Activated T-cell treated with anti-CD3 and anti-CD28 coated beads, Interleukin-2, amount 50 U/mL, for 24 hours (primary cell): ENCODE measurements around the gene ZNF165.
A peak's percentile ranks its signal among the peaks of the same experiment; 100 is the strongest.

Source experiments
- DNase-seq: peaks from one replicate; pipeline ENCODE4 v3.0.0-alpha.2; 2020
- H3K27ac Mint-ChIP-seq: 2 replicates; pipeline ENCODE4 v1.8.0; 2020; ENCODE audit warnings: mild to moderate bottlenecking, mixed read lengths
- H3K27me3 Mint-ChIP-seq: 2 replicates; pipeline ENCODE4 v1.8.0; 2020; ENCODE audit warnings: mixed read lengths
- H3K36me3 Mint-ChIP-seq: 2 replicates; pipeline ENCODE4 v1.8.0; 2020; ENCODE audit warnings: low read depth, mixed read lengths
- H3K4me1 Mint-ChIP-seq: 2 replicates; pipeline ENCODE4 v1.8.0; 2020; ENCODE audit warnings: low read depth, mixed read lengths
- H3K4me3 Mint-ChIP-seq: 2 replicates; pipeline ENCODE4 v1.8.0; 2020; ENCODE audit warnings: mild to moderate bottlenecking, moderate library complexity, mixed read lengths
- H3K9me3 Mint-ChIP-seq: 2 replicates; pipeline ENCODE4 v1.8.0; 2020; ENCODE audit warnings: mixed read lengths

ZNF165 gene

DNA sequence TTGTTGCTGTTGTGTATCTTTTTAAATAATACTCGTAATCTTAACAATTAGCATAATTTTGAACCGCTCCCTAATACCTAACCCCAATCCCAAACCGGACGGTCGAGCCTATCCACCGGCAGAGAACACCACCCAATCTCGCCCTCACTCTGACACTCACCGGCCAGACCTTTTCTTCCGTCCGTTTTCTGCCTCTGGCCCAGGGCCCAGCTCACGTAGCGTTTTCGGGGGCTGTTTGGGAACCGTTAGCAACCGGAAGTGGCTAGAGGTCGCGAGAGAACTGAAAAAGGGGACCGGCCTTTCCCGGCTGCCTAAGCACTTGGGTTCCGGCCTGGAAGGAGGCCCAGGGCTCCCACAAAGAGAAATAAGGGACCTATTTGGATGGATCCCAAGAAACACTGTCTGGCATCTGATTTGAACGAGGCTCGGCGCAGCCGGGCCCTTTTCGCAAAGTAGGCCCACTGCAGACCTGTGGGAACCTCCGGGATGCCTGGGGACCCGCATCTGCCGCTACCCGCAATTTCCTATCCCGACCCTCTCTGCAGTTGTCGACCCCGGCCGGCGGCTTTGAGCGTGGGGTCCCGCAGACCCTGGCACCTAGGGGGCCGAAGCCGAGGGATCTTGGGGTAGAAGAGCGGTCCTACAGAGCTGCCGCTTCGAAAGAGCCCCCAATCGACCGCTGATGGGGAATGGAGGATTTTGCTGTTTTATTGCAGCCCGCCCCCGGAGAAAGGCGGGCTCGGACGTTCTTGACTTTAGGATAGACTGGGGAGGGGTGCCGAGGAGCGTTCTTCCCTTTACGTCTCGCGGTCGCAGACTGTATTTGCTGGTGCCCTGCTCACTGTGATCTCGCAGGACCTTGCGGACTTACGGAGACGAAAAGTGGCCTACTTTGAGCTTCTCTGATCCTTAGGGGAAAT lies 56.5 kb downstream of the ZNF165 start:
- Mint-ChIP-seq H3K27ac (peak overlapping the region; percentile 96), H3K9me3 (no peaks in the 10 kb centered on the region), H3K4me3 (peak overlapping the region; percentile 91), H3K4me1 (peaks cover 73% of the 10 kb centered on the region), H3K27me3 (no peaks in the 10 kb centered on the region), H3K36me3 (peaks cover 51% of the 10 kb centered on the region)
- peak; percentile 86 for DNase-seq

DNA sequence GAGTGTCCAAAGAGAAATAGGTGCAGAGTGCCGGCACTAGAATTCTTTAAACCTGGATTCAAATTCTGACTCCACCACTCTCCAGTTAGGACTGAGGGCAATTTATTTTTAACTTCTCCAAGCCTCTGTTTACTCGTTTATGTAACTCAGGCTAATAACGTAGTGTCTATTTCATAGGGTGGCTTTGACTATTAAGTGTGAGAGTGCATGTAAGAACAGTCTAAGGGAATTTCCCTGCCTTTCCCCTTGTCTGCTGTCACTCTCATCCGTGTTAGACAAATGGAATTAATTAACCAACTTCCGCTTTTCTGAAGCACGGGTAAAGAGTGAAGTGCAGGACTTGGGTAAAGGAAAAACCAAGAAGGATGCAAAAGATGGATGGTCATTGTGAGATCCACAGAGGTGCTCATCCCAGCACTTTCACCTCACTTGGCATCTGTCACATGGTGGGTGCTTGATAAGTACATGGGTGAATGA lies 57.2 kb downstream of the ZNF165 start:
- H3K9me3 Mint-ChIP-seq, result no peaks in the 10 kb centered on the region
- peak overlapping the region; percentile 96 for H3K27ac Mint-ChIP-seq
- H3K4me1 Mint-ChIP-seq, result peaks cover 70% of the 10 kb centered on the region
- peaks cover 53% of the 10 kb centered on the region for H3K36me3 Mint-ChIP-seq
- H3K27me3 Mint-ChIP-seq, result no peaks in the 10 kb centered on the region
- H3K4me3 Mint-ChIP-seq, result peak overlapping the region; percentile 91
- DNase-seq, result peak; percentile 62
